GM18870 (cell line): Measurements from ENCODE around the gene GRIPAP1.

ENCODE experiments used
- ATAC-seq: cut with Tn5 transposase; IDR thresholded peaks from one replicate; pipeline ENCODE4 v1.9.1; 2021; ENCODE audit warnings: moderate library complexity; ENCODE audit not compliant: unreplicated experiment

The GRIPAP1 gene

GRCh38 chrX:48927736-48928382 lies 74.2 kb downstream of the GRIPAP1 start:
- ATAC-seq: no peak

DNA sequence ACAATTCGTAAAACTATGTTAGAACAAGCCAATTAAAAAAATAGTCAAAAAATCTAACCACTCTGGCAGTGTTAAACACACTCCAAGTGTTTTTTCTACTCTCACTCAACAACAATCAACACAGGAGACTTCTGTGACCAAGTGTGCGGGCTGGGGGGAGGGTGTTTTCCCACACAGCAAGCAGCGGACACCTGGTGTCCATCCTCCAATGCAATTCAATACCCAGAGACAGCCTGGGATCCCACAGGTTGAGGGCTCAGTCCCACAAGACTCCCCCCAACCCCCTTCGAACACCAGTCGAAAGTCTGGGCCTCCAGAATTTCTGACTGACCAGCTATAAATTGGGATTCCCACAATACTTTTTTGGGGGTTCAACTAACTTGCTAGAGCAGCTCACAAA lies 74.9 kb downstream of the GRIPAP1 start:
- ATAC-seq: no peak

GRCh38 chrX:48924270-48924669 lies 77.8 kb downstream of the GRIPAP1 start:
- no peak for ATAC-seq

- ATAC-seq: no peak
Observed at GRCh38 chrX:48923771-48924170, 78.3 kb downstream of the GRIPAP1 start.
